Nephron progenitor cell (in vitro differentiated cells): ENCODE data around the gene ZCCHC2.
A peak's percentile ranks its signal among the peaks of the same experiment; 100 is the strongest.

Experiments used
- DNase-seq: peaks from one replicate; pipeline ENCODE4 v3.0.0; 2021
- H3K27ac Mint-ChIP-seq: 2 replicates; pipeline ENCODE4 v1.8.0; 2021; ENCODE audit warnings: mild to moderate bottlenecking, moderate library complexity, mixed read lengths
- H3K27me3 Mint-ChIP-seq: 2 replicates; pipeline ENCODE4 v1.8.0; 2021; ENCODE audit warnings: mild to moderate bottlenecking, low read depth, mixed read lengths; ENCODE audit not compliant: poor library complexity
- H3K36me3 Mint-ChIP-seq: 2 replicates; pipeline ENCODE4 v1.8.0; 2021; ENCODE audit warnings: low read depth, mixed read lengths
- H3K4me1 Mint-ChIP-seq: 2 replicates; pipeline ENCODE4 v1.8.0; 2021; ENCODE audit warnings: mixed read lengths
- H3K4me3 Mint-ChIP-seq: 2 replicates; pipeline ENCODE4 v1.8.0; 2021; ENCODE audit warnings: mild to moderate bottlenecking, moderate library complexity, mixed read lengths
- H3K9me3 Mint-ChIP-seq: 2 replicates; pipeline ENCODE4 v1.8.0; 2021; ENCODE audit warnings: mild to moderate bottlenecking, moderate library complexity, mixed read lengths
- TF ChIP-seq, protein P1 (sequence below): fragments of 200-600 bp; sonication (generic); IDR thresholded peaks from 2 replicates; pipeline ENCODE4 v1.5.0; 2021; ENCODE audit warnings: antibody characterized with exemption

Gene ZCCHC2

DNA sequence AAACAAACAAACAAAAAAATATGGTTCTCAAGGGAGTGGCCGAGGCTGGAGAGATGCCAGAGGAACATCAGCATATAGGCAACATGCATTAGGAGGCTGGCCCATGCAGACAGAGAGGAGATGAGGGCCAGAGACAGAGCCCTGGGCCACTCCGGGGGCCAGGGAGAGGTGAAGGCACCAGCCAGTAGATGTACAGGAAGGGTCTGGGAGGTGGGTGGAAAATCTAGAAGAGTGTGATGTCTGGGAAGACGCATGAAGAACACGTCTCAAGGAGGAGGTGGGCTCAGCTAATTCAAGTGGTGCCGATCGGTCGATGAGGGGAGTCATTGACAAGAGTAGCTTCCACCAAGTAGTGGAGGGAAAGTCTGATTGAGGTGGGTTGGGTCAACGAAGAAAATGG, 79.9 kb downstream of the ZCCHC2 start:
- H3K36me3 Mint-ChIP-seq, result peaks cover 5% of the 10 kb centered on the region
- H3K4me1 Mint-ChIP-seq, result peaks cover 56% of the 10 kb centered on the region
- H3K27me3 Mint-ChIP-seq, result peaks cover 14% of the 10 kb centered on the region
- TF ChIP-seq, protein P1, sequence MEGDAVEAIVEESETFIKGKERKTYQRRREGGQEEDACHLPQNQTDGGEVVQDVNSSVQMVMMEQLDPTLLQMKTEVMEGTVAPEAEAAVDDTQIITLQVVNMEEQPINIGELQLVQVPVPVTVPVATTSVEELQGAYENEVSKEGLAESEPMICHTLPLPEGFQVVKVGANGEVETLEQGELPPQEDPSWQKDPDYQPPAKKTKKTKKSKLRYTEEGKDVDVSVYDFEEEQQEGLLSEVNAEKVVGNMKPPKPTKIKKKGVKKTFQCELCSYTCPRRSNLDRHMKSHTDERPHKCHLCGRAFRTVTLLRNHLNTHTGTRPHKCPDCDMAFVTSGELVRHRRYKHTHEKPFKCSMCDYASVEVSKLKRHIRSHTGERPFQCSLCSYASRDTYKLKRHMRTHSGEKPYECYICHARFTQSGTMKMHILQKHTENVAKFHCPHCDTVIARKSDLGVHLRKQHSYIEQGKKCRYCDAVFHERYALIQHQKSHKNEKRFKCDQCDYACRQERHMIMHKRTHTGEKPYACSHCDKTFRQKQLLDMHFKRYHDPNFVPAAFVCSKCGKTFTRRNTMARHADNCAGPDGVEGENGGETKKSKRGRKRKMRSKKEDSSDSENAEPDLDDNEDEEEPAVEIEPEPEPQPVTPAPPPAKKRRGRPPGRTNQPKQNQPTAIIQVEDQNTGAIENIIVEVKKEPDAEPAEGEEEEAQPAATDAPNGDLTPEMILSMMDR, result no peak
- no peak overlapping the region for H3K4me3 Mint-ChIP-seq
- peaks cover 16% of the 10 kb centered on the region for H3K9me3 Mint-ChIP-seq
- H3K27ac Mint-ChIP-seq, result peak overlapping the region; percentile 23
- no peak for DNase-seq

DNA sequence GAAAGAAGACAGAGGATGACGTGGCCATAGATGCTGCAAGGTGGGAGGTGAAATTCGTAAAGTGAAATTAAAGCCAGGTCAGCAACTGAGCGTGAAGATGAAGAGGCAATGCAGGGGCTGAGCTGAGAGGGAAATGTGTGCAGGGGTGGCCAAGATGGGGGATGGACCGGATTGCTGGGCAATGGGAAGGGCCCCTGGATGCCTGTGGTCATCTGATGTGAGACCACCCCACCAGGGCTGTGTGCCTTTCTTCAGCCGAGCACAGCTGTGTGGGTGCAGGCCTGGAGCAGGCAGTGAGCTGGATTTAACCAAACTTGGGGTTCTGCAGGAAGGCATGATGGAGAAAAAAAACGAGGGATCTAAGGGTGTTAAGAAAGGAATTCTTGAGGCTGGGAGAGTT, 80.4 kb downstream of the ZCCHC2 start:
- peaks cover 11% of the 10 kb centered on the region for H3K27me3 Mint-ChIP-seq
- H3K9me3 Mint-ChIP-seq, result peaks cover 16% of the 10 kb centered on the region
- H3K4me3 Mint-ChIP-seq, result no peak overlapping the region
- peaks cover 5% of the 10 kb centered on the region for H3K36me3 Mint-ChIP-seq
- TF ChIP-seq, protein P1, result no peak
- no peak overlapping the region for H3K27ac Mint-ChIP-seq
- DNase-seq, result no peak
- peaks cover 56% of the 10 kb centered on the region for H3K4me1 Mint-ChIP-seq

DNA sequence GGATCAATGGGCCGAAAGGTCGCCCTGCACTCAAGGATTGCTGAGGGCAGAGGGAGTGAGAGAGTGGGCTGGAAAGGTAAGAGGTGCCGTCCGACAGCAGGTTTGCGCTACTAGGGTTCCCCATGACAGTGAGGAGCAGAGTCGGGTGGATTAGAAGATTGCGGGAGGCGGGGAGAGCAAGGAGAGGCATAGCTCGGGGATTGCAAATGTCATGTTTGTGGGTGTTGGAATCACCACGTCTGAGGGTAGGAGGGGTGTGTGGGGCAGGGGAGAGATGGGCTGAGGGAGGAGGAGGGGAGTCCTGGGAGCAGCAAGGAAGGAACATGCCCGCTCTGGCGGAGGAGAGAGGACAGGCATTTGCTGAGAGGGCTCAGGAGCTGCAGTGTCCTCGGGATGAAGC, 81.2 kb downstream of the ZCCHC2 start:
- no peak overlapping the region for H3K4me3 Mint-ChIP-seq
- TF ChIP-seq, protein P1, result no peak
- no peak for DNase-seq
- peaks cover 5% of the 10 kb centered on the region for H3K27me3 Mint-ChIP-seq
- peaks cover 16% of the 10 kb centered on the region for H3K9me3 Mint-ChIP-seq
- H3K27ac Mint-ChIP-seq, result peak overlapping the region; percentile 74
- H3K4me1 Mint-ChIP-seq, result peaks cover 56% of the 10 kb centered on the region
- peaks cover 5% of the 10 kb centered on the region for H3K36me3 Mint-ChIP-seq

DNA sequence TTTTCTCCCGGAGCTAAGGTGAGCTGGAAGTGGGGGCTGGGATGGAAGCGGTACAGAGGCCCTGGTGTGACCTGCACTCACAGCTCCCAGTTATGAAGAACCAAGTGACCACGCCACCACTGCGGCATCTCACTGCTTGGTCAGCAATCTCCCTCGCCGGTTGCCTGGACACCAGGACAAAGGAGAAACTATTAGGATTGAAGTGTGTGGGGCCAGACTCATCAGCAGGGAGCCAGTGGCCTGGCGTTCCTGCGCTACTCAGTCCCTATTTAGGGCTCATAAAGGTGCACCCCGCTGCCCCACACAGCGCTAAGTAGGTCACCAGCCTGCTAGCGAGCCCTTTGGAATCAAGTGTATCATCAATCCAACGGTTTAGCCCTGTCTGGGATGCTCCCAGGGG, 82.9 kb downstream of the ZCCHC2 start:
- Mint-ChIP-seq H3K9me3 (peaks cover 4% of the 10 kb centered on the region), H3K4me1 (peaks cover 71% of the 10 kb centered on the region), H3K4me3 (no peak overlapping the region), H3K27me3 (peaks cover 5% of the 10 kb centered on the region), H3K36me3 (no peaks in the 10 kb centered on the region), H3K27ac (no peak overlapping the region)
- TF ChIP-seq, protein P1, result no peak
- DNase-seq, result no peak

DNA sequence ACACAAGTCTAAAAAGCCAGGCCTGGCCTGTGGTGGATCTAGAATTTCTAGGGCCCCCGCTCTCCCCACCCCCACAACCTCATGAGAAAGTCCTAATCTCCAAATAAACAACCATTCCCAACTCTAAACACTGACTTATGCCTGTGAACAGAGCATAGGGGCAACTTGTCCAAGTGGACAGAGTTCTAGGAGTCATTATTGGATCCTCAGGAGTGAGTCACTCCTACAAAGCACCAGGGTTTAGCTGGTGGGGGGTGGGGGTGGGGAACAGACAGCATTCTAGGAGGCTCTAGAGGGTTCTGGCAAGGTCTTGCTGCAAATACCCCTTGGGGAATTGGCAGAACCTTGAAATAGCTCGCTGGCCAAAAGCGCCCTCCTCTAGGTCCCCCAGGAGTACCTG, 83.3 kb downstream of the ZCCHC2 start:
- TF ChIP-seq, protein P1, result no peak
- no peak for DNase-seq
- Mint-ChIP-seq H3K36me3 (no peaks in the 10 kb centered on the region), H3K27me3 (peaks cover 5% of the 10 kb centered on the region), H3K9me3 (peaks cover 3% of the 10 kb centered on the region), H3K27ac (peak overlapping the region; percentile 44), H3K4me1 (peaks cover 75% of the 10 kb centered on the region), H3K4me3 (no peak overlapping the region)

DNA sequence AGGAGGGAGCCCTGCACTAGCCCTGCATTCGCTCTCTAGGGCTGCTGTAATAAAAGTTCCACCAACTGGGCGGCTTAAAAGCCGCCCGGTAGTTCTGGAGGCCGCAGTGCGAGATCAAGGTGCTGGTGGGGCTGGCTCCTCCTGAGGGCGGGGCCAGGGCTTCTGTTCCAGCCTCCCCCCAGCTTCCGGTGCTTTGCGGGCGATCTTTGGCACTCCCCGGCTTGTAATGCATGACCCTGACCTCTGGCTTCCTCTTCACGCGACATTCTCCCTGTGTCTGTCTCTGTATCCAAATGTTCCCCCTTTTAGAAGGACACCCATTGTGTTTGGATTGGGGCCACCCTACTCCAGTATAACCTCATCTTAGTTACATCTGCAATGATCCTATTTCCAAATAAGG, 84.5 kb downstream of the ZCCHC2 start:
- Mint-ChIP-seq H3K9me3 (peaks cover 3% of the 10 kb centered on the region), H3K27ac (no peak overlapping the region), H3K27me3 (no peaks in the 10 kb centered on the region), H3K4me1 (peaks cover 78% of the 10 kb centered on the region), H3K36me3 (no peaks in the 10 kb centered on the region), H3K4me3 (peak overlapping the region; percentile 7)
- TF ChIP-seq, protein P1, result no peak
- DNase-seq, result no peak
